ENCODE results near the gene RBCK1.

- TF ChIP-seq CTCF (IDR thresholded peaks at IDR 0.05) (no peak), POLR2A (IDR thresholded peaks at IDR 0.05) (no peak)
These were observed 19.8 kb upstream of the RBCK1 start for GRCh38 chr20:388034-388994.

Data from ovary (tissue), 3 donors.